Caco-2 (cell line): ENCODE results near the gene TUT4. TPM values are rescaled to one million over a fixed set of nuclear protein-coding genes. Genes with fewer than 3 reads are reported as not detected.

Source experiments
- BruUV-seq: library from RNA; stranded (reverse); fragments of 400-500 nt; replicated peaks from 2 replicates; lab custom pipeline; 2021; lab: Mats Ljungman, UMichigan
- CTCF ChIA-PET: fragments of 300-600 bp; sonication (Branson Sonifier 250); formaldehyde crosslinking; loops from one replicate; lab custom pipeline; 2022; ENCODE audit warnings: antibody characterized with exemption; lab: Charles Lee
- POLR2A ChIA-PET: fragments of 300-600 bp; sonication (Branson Sonifier 250); formaldehyde crosslinking; loops from one replicate; lab custom pipeline; 2022; ENCODE audit warnings: antibody characterized with exemption; lab: Charles Lee
- DNase-seq, 2 experiments: peaks; one replicate each; pipeline versions ENCODE4 v3.0.0 to v3.0.0-alpha.2; 2020 to 2022
- H3K27me3 ChIP-seq: replicated peaks from 2 replicates; pipeline ENCODE4 v1.6.0; 2011; ENCODE audit warnings: low read length; ENCODE audit not compliant: control insufficient read depth, insufficient read depth
- H3K36me3 ChIP-seq: 2 replicates; pipeline ENCODE4 v1.5.1; 2011; ENCODE audit warnings: low read length; ENCODE audit not compliant: control insufficient read depth, insufficient read depth
- H3K4me1 ChIP-seq: fragments of 250-450 bp; sonication (Bioruptor Pico); 2 replicates; pipeline ENCODE4 v1.5.1; 2020; ENCODE audit warnings: mild to moderate bottlenecking
- H3K4me3 ChIP-seq: 2 replicates; pipeline ENCODE4 v1.5.1; 2011; ENCODE audit warnings: low read depth, mild to moderate bottlenecking, control low read depth, low read length
- H3K9me3 ChIP-seq: fragments of 250-450 bp; sonication (Bioruptor Pico); 2 replicates; pipeline ENCODE4 v1.5.1; 2020; ENCODE audit warnings: mild to moderate bottlenecking, moderate library complexity
- H3K27ac Mint-ChIP-seq: one replicate; pipeline ENCODE4 v1.8.0; 2022; ENCODE audit warnings: mixed read lengths; ENCODE audit not compliant: unreplicated experiment
- H3K27me3 Mint-ChIP-seq: one replicate; pipeline ENCODE4 v1.8.0; 2022; ENCODE audit warnings: mixed read lengths; ENCODE audit not compliant: insufficient read depth, unreplicated experiment
- H3K36me3 Mint-ChIP-seq: one replicate; pipeline ENCODE4 v1.8.0; 2022; ENCODE audit warnings: mild to moderate bottlenecking, mixed read lengths; ENCODE audit not compliant: insufficient read depth, unreplicated experiment
- H3K4me1 Mint-ChIP-seq: one replicate; pipeline ENCODE4 v1.8.0; 2022; ENCODE audit warnings: low read depth, mixed read lengths; ENCODE audit not compliant: unreplicated experiment
- H3K4me3 Mint-ChIP-seq: one replicate; pipeline ENCODE4 v1.8.0; 2022; ENCODE audit warnings: mild to moderate bottlenecking, moderate library complexity, mixed read lengths; ENCODE audit not compliant: unreplicated experiment
- H3K9me3 Mint-ChIP-seq: one replicate; pipeline ENCODE4 v1.8.0; 2022; ENCODE audit warnings: mixed read lengths; ENCODE audit not compliant: unreplicated experiment
- intact Hi-C: fragments of 100-400 bp; cut with micrococcal nuclease; formaldehyde crosslinking; loops from one replicate; pipeline ENCODE4 v1.10.0; 2022; ENCODE audit not compliant: unreplicated experiment
- total RNA-seq: library from RNA; stranded (reverse); gene quantifications from 2 replicates; pipeline ENCODE4 v1.2.3, GENCODE V29; 2022
- TF ChIP-seq, protein P1 (sequence below), 2 experiments: fragments of 200-600 bp in 1 of 2; IDR thresholded peaks; 1 replicate in 1 of 2; 2 replicates in 1 of 2; pipeline versions ENCODE4 v1.5.1 to v1.8.0; 2011 to 2022; ENCODE audit warnings: antibody characterized with exemption in 1 of 2, control low read depth in 1 of 2, inconsistent platforms in 1 of 2, low read depth in 1 of 2, low read length in 1 of 2, mild to moderate bottlenecking in 1 of 2, moderate library complexity in 1 of 2; ENCODE audit not compliant: insufficient read depth in 1 of 2, severe bottlenecking in 1 of 2, unreplicated experiment in 1 of 2

The TUT4 gene
- total RNA-seq, 1 experiment from 2014 or later, result 54.9 TPM

DNA sequence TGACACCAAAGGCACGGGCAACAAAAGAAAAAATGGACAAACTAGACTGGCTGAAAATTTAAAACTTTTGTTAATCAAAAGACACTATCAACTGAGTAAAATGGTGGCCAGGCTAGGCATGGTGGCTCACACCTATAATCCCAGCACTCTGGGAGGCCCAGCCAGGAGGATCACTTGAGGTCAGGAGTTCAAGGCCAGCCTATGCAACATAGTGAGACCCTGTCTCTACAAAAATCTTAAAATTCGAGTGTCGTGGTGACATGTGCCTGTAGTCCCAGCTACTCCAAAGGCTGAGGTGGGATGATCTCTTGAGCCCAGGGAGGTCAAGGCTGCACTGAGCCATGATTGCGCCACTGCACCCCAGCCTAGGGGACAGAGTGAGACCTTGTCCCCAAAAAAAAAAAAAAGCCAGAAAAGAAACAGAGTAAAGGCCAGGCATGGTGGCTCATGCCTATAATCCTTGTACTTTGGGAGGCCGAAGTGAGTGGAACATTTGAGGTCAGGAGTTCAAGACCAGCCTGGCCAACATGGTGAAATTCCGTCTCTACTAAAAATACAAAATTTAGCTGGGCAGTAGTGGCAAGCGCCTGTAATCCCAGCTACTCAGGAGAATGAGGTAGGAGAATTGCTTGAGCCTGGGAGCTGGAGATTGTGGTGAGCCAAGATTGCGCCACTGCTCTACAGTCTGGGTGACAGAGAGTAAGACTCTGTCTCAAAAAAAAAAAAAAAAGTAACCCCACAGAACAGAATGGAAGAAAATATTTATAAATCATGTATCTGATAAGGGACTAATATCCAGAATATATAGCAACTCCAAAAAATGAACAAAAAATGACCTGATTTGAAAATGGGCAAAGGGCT lies 8.0 kb downstream of the TUT4 start:
- H3K9me3 Mint-ChIP-seq, result peaks cover 9% of the 10 kb centered on the region
- TF ChIP-seq, protein P1, sequence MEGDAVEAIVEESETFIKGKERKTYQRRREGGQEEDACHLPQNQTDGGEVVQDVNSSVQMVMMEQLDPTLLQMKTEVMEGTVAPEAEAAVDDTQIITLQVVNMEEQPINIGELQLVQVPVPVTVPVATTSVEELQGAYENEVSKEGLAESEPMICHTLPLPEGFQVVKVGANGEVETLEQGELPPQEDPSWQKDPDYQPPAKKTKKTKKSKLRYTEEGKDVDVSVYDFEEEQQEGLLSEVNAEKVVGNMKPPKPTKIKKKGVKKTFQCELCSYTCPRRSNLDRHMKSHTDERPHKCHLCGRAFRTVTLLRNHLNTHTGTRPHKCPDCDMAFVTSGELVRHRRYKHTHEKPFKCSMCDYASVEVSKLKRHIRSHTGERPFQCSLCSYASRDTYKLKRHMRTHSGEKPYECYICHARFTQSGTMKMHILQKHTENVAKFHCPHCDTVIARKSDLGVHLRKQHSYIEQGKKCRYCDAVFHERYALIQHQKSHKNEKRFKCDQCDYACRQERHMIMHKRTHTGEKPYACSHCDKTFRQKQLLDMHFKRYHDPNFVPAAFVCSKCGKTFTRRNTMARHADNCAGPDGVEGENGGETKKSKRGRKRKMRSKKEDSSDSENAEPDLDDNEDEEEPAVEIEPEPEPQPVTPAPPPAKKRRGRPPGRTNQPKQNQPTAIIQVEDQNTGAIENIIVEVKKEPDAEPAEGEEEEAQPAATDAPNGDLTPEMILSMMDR (IDR thresholded peaks at IDR 0.05; ENCODE audit: insufficient read depth in 1 of 2, low read depth in 1 of 2, low read length in 1 of 2, severe bottlenecking in 1 of 2, unreplicated experiment in 1 of 2), result no peak
- ChIA-PET POLR2A (no interaction called here), CTCF (no interaction called here)
- intact Hi-C loops, result no loop called here
- Histone ChIP-seq H3K4me3 (no peak overlapping the region), H3K4me1 (peaks cover 9% of the 10 kb centered on the region; the same call in 1 of the 2 replicates), H3K9me3 (peaks cover 4% of the 10 kb centered on the region; the same call in 1 of the 2 replicates), H3K27me3 (no peaks in the 10 kb centered on the region), H3K36me3 (no peaks in the 10 kb centered on the region)
- no peak overlapping the region for H3K4me3 Mint-ChIP-seq
- BruUV-seq, result no TSS peak
- H3K27me3 Mint-ChIP-seq, result no peaks in the 10 kb centered on the region
- DNase-seq, result no peak
- H3K4me1 Mint-ChIP-seq, result peaks cover 11% of the 10 kb centered on the region
- peaks cover 11% of the 10 kb centered on the region for H3K36me3 Mint-ChIP-seq
- H3K27ac Mint-ChIP-seq, result no peak overlapping the region

DNA sequence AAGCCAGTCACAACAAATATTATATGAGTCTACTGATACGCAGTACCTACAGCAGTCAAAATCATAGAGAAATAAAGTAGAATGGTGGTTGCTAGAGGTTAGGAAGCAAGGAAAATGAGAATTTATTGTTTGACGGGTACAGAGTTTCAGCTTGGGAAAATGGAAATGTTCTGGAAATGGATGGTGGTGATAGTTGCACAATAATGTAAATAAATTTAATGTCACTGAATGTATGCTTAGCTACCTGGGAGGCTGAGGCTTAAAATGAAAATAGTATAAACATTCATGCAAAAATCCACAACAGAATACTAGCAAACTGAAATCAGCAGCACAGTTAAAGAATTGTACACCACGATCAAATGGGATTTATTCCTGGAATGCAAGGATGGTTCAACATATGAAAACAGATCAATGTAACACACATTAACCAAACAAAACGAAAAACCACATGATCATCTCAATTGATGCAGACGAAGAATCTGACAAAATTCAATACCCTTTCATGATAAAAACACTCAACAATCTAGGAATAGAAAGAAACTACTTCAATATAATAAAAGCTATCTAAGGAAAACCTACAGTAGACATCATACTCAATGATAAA lies 10.7 kb downstream of the TUT4 start:
- Histone ChIP-seq H3K27me3 (no peaks in the 10 kb centered on the region), H3K9me3 (peaks cover 4% of the 10 kb centered on the region; the same call in 1 of the 2 replicates), H3K4me3 (no peak overlapping the region), H3K4me1 (no peaks in the 10 kb centered on the region), H3K36me3 (no peaks in the 10 kb centered on the region)
- TF ChIP-seq, protein P1 (IDR thresholded peaks at IDR 0.05; ENCODE audit: insufficient read depth in 1 of 2, low read depth in 1 of 2, low read length in 1 of 2, severe bottlenecking in 1 of 2, unreplicated experiment in 1 of 2), result no peak
- Mint-ChIP-seq H3K9me3 (peaks cover 9% of the 10 kb centered on the region), H3K4me1 (no peaks in the 10 kb centered on the region), H3K36me3 (peaks cover 11% of the 10 kb centered on the region), H3K27me3 (no peaks in the 10 kb centered on the region), H3K27ac (no peak overlapping the region), H3K4me3 (no peak overlapping the region)
- no TSS peak for BruUV-seq
- intact Hi-C loops, result no loop called here
- DNase-seq, result no peak
- POLR2A ChIA-PET, result no interaction called here
- CTCF ChIA-PET, result no interaction called here

DNA sequence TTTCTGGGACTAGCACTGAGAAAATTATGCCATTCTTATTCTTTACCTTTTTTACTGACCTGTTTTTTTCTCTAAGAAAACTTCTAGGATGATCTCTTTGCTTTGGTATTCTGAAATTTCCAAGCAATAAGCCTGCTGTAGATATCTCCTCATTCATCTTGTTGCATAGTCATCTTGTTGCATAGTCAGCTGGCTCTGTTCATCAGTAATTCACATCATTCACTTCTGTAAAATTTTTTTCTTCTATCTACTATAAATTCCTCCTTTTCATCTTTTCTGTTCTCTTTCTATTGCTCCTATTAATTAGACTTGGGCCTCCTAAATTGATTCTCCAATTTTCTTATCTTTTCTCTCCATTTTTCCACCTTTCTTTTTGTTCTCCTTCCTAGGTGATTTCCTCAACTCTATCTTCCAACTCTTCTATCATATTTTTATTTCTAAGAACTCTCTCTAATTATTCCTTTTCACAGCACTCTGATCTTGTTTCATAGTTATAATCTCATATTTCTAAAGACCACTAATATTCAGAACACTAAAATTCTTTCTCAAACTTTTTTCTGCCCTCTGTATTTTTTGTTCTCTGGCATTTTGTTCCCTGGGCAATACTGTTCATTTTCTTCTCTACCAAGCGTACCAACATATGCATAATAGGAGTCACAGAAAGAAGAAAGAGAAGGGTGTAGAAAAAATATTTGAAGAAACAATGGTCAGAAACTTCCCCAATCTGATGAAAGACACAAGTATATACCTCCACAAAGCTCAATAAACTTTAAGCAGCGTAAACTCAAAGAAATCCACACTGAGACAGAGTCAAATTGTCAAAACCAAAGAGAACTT lies 17.7 kb downstream of the TUT4 start:
- CTCF ChIA-PET, result no interaction called here
- TF ChIP-seq, protein P1 (IDR thresholded peaks at IDR 0.05; ENCODE audit: insufficient read depth in 1 of 2, low read depth in 1 of 2, low read length in 1 of 2, severe bottlenecking in 1 of 2, unreplicated experiment in 1 of 2), result no peak
- H3K36me3 ChIP-seq, result no peaks in the 10 kb centered on the region
- peaks cover 14% of the 10 kb centered on the region for H3K9me3 Mint-ChIP-seq
- no peaks in the 10 kb centered on the region for H3K27me3 Mint-ChIP-seq
- POLR2A ChIA-PET, result no interaction called here
- H3K4me3 Mint-ChIP-seq, result no peak overlapping the region
- H3K27ac Mint-ChIP-seq, result no peak overlapping the region
- H3K4me1 ChIP-seq, result no peaks in the 10 kb centered on the region
- peaks cover 14% of the 10 kb centered on the region for H3K9me3 ChIP-seq
- no peak for DNase-seq
- no TSS peak for BruUV-seq
- H3K27me3 ChIP-seq, result no peaks in the 10 kb centered on the region
- peaks cover 13% of the 10 kb centered on the region for H3K4me1 Mint-ChIP-seq
- intact Hi-C loops, result no loop called here
- H3K4me3 ChIP-seq, result no peak overlapping the region
- no peaks in the 10 kb centered on the region for H3K36me3 Mint-ChIP-seq
